Stimulated activated CD4-positive, alpha-beta T cell treated with anti-CD3 and anti-CD28 coated beads, Interleukin-4, amount 100 ng/mL, for 48 hours (primary cell): ENCODE measurements around the gene OGFR.

Experiments
- DNase-seq, 2 donors: peaks; one replicate each; pipeline ENCODE4 v3.0.0-alpha.2; 2020; ENCODE audit warnings: low read depth in 2 of 2

Gene OGFR

GRCh38 chr20:62804627-62805154 lies at the start of gene OGFR:
Gene OGFR (plus strand): TSS chr20:62804835. CDS start chr20:62804860, 25 bp downstream.
- DNase-seq: peak; percentile 44 to 53

- no peak for DNase-seq
Measured at GRCh38 chr20:62754991-62755356, 49.7 kb upstream of the OGFR start.

GRCh38 chr20:62755817-62756724 lies 48.6 kb upstream of the OGFR start:
- no peak for DNase-seq

GRCh38 chr20:62758226-62758912 lies 46.3 kb upstream of the OGFR start:
- no peak for DNase-seq

GRCh38 chr20:62759981-62760431 lies 44.6 kb upstream of the OGFR start:
- no peak for DNase-seq

GRCh38 chr20:62760471-62760855 lies 44.2 kb upstream of the OGFR start:
- DNase-seq: no peak

- DNase-seq: no peak
Measured at GRCh38 chr20:62760856-62761758, 43.5 kb upstream of the OGFR start.

- DNase-seq: no peak
Measured at GRCh38 chr20:62761759-62762131, 42.9 kb upstream of the OGFR start.

GRCh38 chr20:62762376-62762775 lies 42.3 kb upstream of the OGFR start:
- DNase-seq: no peak

GRCh38 chr20:62762801-62763368 lies 41.8 kb upstream of the OGFR start:
- DNase-seq: no peak

- DNase-seq: no peak
Measured at GRCh38 chr20:62763404-62763803, 41.2 kb upstream of the OGFR start.

- DNase-seq: no peak
Measured at GRCh38 chr20:62764156-62764935, 40.3 kb upstream of the OGFR start.

- no peak for DNase-seq
Measured at GRCh38 chr20:62765021-62765420, 39.6 kb upstream of the OGFR start.

GRCh38 chr20:62765432-62766070 lies 39.1 kb upstream of the OGFR start:
- DNase-seq: no peak

- DNase-seq: no peak
Measured at GRCh38 chr20:62766071-62766450, 38.6 kb upstream of the OGFR start.

GRCh38 chr20:62766716-62767115 lies 37.9 kb upstream of the OGFR start:
- DNase-seq: no peak

- DNase-seq: no peak
Measured at GRCh38 chr20:62768234-62768546, 36.4 kb upstream of the OGFR start.

GRCh38 chr20:62768551-62769287 lies 35.9 kb upstream of the OGFR start:
- DNase-seq: no peak

- no peak for DNase-seq
Measured at GRCh38 chr20:62769346-62770071, 35.1 kb upstream of the OGFR start.
